K562 (cell line): ENCODE results near the gene TBC1D3B. TPM values are rescaled to one million over a fixed set of nuclear protein-coding genes. Genes with fewer than 3 reads are reported as not detected.

Source experiments
- ATAC-seq: fragments of 200-7000 bp; cut with Tn5 transposase; 3 replicates; pipeline ENCODE4 v1.9.1; 2020; ENCODE audit warnings: moderate library complexity
- BruUV-seq: library from RNA; stranded (reverse); fragments of 400-500 nt; replicated peaks from 2 replicates; lab custom pipeline; 2021; lab: Mats Ljungman, UMichigan
- CTCF ChIA-PET: fragments of 300-600 bp; formaldehyde crosslinking; extraction: SDS; loops from one replicate; lab custom pipeline; 2021; ENCODE audit warnings: low intra/inter-chr PET ratio; lab: Yijun Ruan, JAX
- POLR2A ChIA-PET: fragments of 300-600, 350-650 bp; sonication (Branson Sonifier 250); formaldehyde crosslinking; extraction: SDS; loops from one replicate; lab custom pipeline; 2021; ENCODE audit warnings: antibody characterized with exemption, inconsistent platforms; lab: Yijun Ruan, JAX
- DNase-seq, 4 experiments: peaks; one replicate each; pipeline versions ENCODE4 v3.0.0 to v3.0.0-alpha.2; 2011 to 2018; ENCODE audit warnings: low spot score in 3 of 4, mixed read lengths in 3 of 4; ENCODE audit errors: extremely low read depth in 1 of 4
- FAIRE-seq: peaks from 2 replicates; lab custom pipeline; 2011; peaks lifted over from hg19 to GRCh38; lab: Jason Lieb, UNC
- H2AFZ ChIP-seq: 2 replicates; pipeline ENCODE4 v1.6.0; 2011; ENCODE audit warnings: low read depth, low read length, control low read depth, inconsistent platforms
- H3K27ac ChIP-seq: fragments of 200-600 bp; 3 replicates; pipeline ENCODE4 v1.8.0; 2011; ENCODE audit warnings: low read depth, mild to moderate bottlenecking, control low read depth, inconsistent platforms, low read length, moderate library complexity, mixed read lengths; ENCODE audit errors: extremely low read depth
- H3K27me3 ChIP-seq, 2 experiments: fragments of 300-600 bp in 1 of 2; 2 replicates in 1 of 2; 3 replicates in 1 of 2; pipeline versions ENCODE4 v1.6.0 to v1.8.0; 2011; ENCODE audit warnings: inconsistent platforms in 2 of 2, low read length in 2 of 2, mild to moderate bottlenecking in 1 of 2, mixed read lengths in 1 of 2, moderate library complexity in 1 of 2; ENCODE audit not compliant: control insufficient read depth in 2 of 2, insufficient read depth in 2 of 2
- H3K36me3 ChIP-seq: fragments of 300-600 bp; 3 replicates; pipeline ENCODE4 v1.8.0; 2011; ENCODE audit warnings: mild to moderate bottlenecking, low read length, inconsistent platforms; ENCODE audit not compliant: control insufficient read depth, insufficient read depth
- H3K4me1 ChIP-seq, 2 experiments: fragments of 200-600 bp in 1 of 2; replicated peaks in 1 of 2; 2 replicates in 1 of 2; 3 replicates in 1 of 2; pipeline versions ENCODE4 v1.5.1 to v1.8.0; 2011; ENCODE audit warnings: inconsistent platforms in 2 of 2, low read length in 2 of 2, mild to moderate bottlenecking in 1 of 2, mixed read lengths in 1 of 2, moderate library complexity in 1 of 2; ENCODE audit not compliant: control insufficient read depth in 2 of 2, insufficient read depth in 2 of 2
- H3K4me2 ChIP-seq: 2 replicates; pipeline ENCODE4 v1.6.1; 2011; ENCODE audit warnings: low read length, control low read depth, inconsistent platforms, mixed read lengths; ENCODE audit not compliant: insufficient read depth
- H3K4me3 ChIP-seq: fragments of 200-600 bp; sonication (generic), shearing (Covaris generic); 2 replicates; pipeline ENCODE4 v1.5.1; 2016; ENCODE audit warnings: control low read depth, inconsistent platforms
- H3K79me2 ChIP-seq: fragments of 200-600 bp; 3 replicates; pipeline ENCODE4 v1.8.0; 2011; ENCODE audit warnings: low read length, inconsistent platforms; ENCODE audit not compliant: control insufficient read depth, insufficient read depth
- H3K9ac ChIP-seq, 2 experiments: 2 replicates each; pipeline versions ENCODE4 v1.6.0 to v1.6.1; 2011; ENCODE audit warnings: low read depth in 2 of 2, low read length in 2 of 2, control low read depth in 1 of 2, inconsistent platforms in 1 of 2, mild to moderate bottlenecking in 1 of 2, mixed read lengths in 1 of 2; ENCODE audit not compliant: insufficient read depth in 1 of 2
- H3K9me1 ChIP-seq: one replicate; pipeline ENCODE4 v1.6.0; 2011; ENCODE audit warnings: inconsistent platforms, mild to moderate bottlenecking, low read length, moderate library complexity; ENCODE audit not compliant: control insufficient read depth, insufficient read depth
- H3K9me3 ChIP-seq: replicated peaks from 2 replicates; pipeline ENCODE4 v1.5.1; 2011; ENCODE audit warnings: low read depth, low read length, inconsistent platforms; ENCODE audit not compliant: control insufficient read depth, insufficient read depth
- H4K20me1 ChIP-seq: replicated peaks from 2 replicates; pipeline ENCODE4 v1.6.1; 2011; ENCODE audit warnings: low read length, inconsistent platforms, mixed read lengths; ENCODE audit not compliant: control insufficient read depth, insufficient read depth
- BHLHE40 ChIP-seq: IDR thresholded peaks from 2 replicates; pipeline ENCODE4 v1.6.1; 2011; ENCODE audit warnings: low read length, improper control_type of control experiment
- CTCF ChIP-seq, 3 experiments: IDR thresholded peaks in 2 of 3; conservative IDR thresholded peaks in 1 of 3; 2 replicates each; pipeline ENCODE4 v1.5.1; 2011 to 2012; ENCODE audit warnings: low read length in 3 of 3, mild to moderate bottlenecking in 3 of 3, control low read depth in 2 of 3, improper control_type of control experiment in 1 of 3, inconsistent platforms in 1 of 3, low read depth in 1 of 3, mixed read lengths in 1 of 3, moderate library complexity in 1 of 3; ENCODE audit not compliant: insufficient read depth in 2 of 3
- MBD1 ChIP-seq: fragments of 250-450 bp; sonication (Bioruptor Pico); IDR thresholded peaks from 2 replicates; pipeline ENCODE4 v1.8.0; 2022; ENCODE audit warnings: inconsistent platforms
- RFX1 ChIP-seq: fragments of 450-650 bp; IDR thresholded peaks from 2 replicates; pipeline ENCODE4 v1.6.1; 2016; ENCODE audit warnings: mild to moderate bottlenecking, moderate library complexity
- SMAD3 ChIP-seq: fragments of 450-650 bp; formaldehyde crosslinking; conservative IDR thresholded peaks from 2 replicates; pipeline ENCODE4 v1.4.0; 2020; ENCODE audit warnings: mild to moderate bottlenecking
- TFAM ChIP-seq: fragments of 250-450 bp; sonication (Bioruptor Pico); conservative IDR thresholded peaks from 2 replicates; pipeline ENCODE4 v1.5.0; 2021; ENCODE audit warnings: mild to moderate bottlenecking, moderate library complexity
- ZBTB12 ChIP-seq: fragments of 250-450 bp; sonication (Bioruptor Pico); IDR thresholded peaks from 2 replicates; pipeline ENCODE4 v1.4.0; 2020
- WGBS: fragments of 100-300 bp; shearing (Covaris generic); methylation state at CpG from one replicate; pipeline ENCODE4 v1.1.6; 2016; ENCODE audit warnings: low coverage, mixed read lengths; ENCODE audit not compliant: insufficient coverage; ENCODE audit errors: missing lambda C conversion rate; 5-methylcytosine and 5-hydroxymethylcytosine counted together
- in situ Hi-C: fragments of 300-500 bp; cut with MboI; formaldehyde crosslinking; loops from 4 replicates; pipeline ENCODE4 v1.15.0; 2018; ENCODE audit warnings: inconsistent platforms, mixed read lengths
- intact Hi-C: fragments of 100-400 bp; cut with micrococcal nuclease; formaldehyde crosslinking; loops from 2 replicates; pipeline ENCODE4 v1.14.2; 2022
- polyA plus RNA-seq, 8 experiments: library from polyadenylated mRNA; depleted of rRNA in 4 of 8; stranded (reverse) in 5 of 8; unstranded in 3 of 8; fragments of >200 nt; fragmentation: Nextera tagmentation in 2 of 8; fragmentation: Illumina TruSeq in 1 of 8; extraction: Ambion mirVana in 2 of 8; extraction: Trizol in 1 of 8; gene quantifications; 2 replicates each; pipeline versions ENCODE4 v1.2.1 to v1.2.3, GENCODE V29; 2011 to 2014; ENCODE audit warnings: inconsistent platforms in 1 of 8, missing spikeins in 1 of 8
- total RNA-seq, 7 experiments: library from RNA; depleted of rRNA in 6 of 7; stranded (reverse); fragments of >200 nt in 6 of 7; fragmentation: Illumina TruSeq in 2 of 7; extraction: Trizol in 2 of 7; gene quantifications; 2 replicates each; pipeline versions ENCODE4 v1.2.1 to v1.2.3, GENCODE V29; 2011 to 2021; ENCODE audit warnings: low replicate concordance in 1 of 7

The TBC1D3B gene
- total and polyA plus RNA-seq, 9 of the 15 experiments (the other 6 are each of a cell fraction or from before 2014, with no cell fraction given): 0.29 to 0.60 TPM; not detected in 7

GRCh38 chr17:36153895-36154610 lies 22.4 kb downstream of the TBC1D3B start (continued):
- TF ChIP-seq ZBTB12 (CRISPR knock-in tag): no peak

DNA sequence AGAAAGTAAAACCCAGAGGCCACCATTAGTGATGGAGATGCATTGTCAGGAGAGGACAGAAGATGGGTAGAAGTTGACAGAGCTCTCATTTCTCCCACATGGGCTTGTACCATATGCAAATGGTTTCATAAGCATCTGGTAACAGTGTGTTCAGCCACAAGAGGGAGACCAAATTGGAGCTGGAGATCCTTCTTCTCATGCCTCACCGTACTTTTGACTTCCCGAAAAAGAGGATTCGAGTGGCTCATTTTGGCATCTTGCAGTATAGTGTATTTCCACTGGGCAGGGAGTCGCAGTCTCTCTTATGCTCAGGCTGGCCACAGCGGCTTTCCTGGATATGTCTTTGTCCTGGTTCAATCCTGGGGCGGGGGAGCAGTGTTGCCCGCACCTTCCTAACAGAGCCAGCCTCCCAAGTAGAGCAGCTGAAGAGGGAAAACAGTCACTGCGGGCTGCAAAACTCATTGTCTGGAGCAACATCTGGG lies 23.8 kb downstream of the TBC1D3B start:
- peak in 1 of 4 experiments; percentile 4 for DNase-seq
- in situ Hi-C loops (no loop called here), intact Hi-C loops (no loop called here)
- BruUV-seq: no TSS peak
- no peaks in the 10 kb centered on the region for H3K9me3 ChIP-seq
- ATAC-seq: no peak
- POLR2A ChIA-PET: no interaction called here
- H3K4me1 ChIP-seq: peaks cover 3 to 5% of the 10 kb centered on the region in 2 experiments; a peak in 2 of 5 replicates
- H3K27me3 ChIP-seq: peaks cover 2 to 16% of the 10 kb centered on the region in 2 experiments; a peak in 2 of 5 replicates
- no peak overlapping the region for H2AFZ ChIP-seq
- CTCF ChIA-PET: no interaction called here
- no peak overlapping the region for H3K4me3 ChIP-seq
- H3K9me1 ChIP-seq: no peaks in the 10 kb centered on the region
- 2% methylated on average over 8 of the region's 8 CpGs for WGBS
- TF ChIP-seq MBD1 (CRISPR knock-in tag): no peak
- TF ChIP-seq TFAM (CRISPR knock-in tag): no peak
- TF ChIP-seq CTCF (IDR thresholded peaks at IDR 0.05 in 2 of 3, conservative IDR thresholded peaks at IDR 0.05 in 1 of 3; ENCODE audit: insufficient read depth in 2 of 3, low read depth in 1 of 3, low read length in 3 of 3): peak in 1 of 3 experiments; percentile 13; a peak in 1 of 6 replicates
- no peak for TF ChIP-seq SMAD3 (CRISPR knock-in tag)
- TF ChIP-seq BHLHE40: no peak
- no peak for TF ChIP-seq RFX1
- TF ChIP-seq, all 486 proteins: peak for 1
- H3K4me2 ChIP-seq: no peak overlapping the region
- no peak for FAIRE-seq
- H3K27ac ChIP-seq: no peak overlapping the region
- no peaks in the 10 kb centered on the region for H3K79me2 ChIP-seq
- H3K9ac ChIP-seq: no peak overlapping the region
- no peaks in the 10 kb centered on the region for H3K36me3 ChIP-seq
- H4K20me1 ChIP-seq: no peaks in the 10 kb centered on the region
